NT2/D1 (cell line): ENCODE measurements around the gene TSPAN5.

ENCODE experiments used
- YY1 ChIP-seq: IDR thresholded peaks from 2 replicates; pipeline ENCODE4 v1.6.1; 2011; ENCODE audit not compliant: insufficient read length, insufficient read depth
- ZNF274 ChIP-seq: IDR thresholded peaks from 2 replicates; pipeline ENCODE4 v1.6.1; 2011; ENCODE audit warnings: mild to moderate bottlenecking, low read depth, low read length

DNA sequence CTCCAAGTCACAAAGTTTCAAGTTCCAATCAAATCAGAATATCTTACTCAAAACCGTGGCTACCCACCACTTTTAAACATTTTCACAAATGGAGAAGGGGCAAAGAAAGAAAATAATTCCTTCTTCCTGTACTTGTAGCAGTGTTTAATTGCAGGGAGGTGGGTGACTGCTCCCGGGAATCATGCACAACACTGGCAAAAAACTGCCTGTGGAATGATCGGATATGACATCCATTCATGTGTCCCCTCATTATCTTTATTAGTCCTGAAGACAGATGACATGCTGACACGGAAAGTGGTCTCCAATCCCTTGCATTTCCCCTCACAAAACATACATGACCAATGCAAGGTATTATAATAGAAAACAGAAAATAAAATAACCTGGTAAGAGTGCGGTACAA, 2.0 kb downstream of the TSPAN5 start:
- TF ChIP-seq ZNF274, result no peak
- no peak for TF ChIP-seq YY1
